Fibroblast of skin of back (primary cell): Measurements from ENCODE around the gene FRY.

Experiments
- DNase-seq: peaks from one replicate; pipeline ENCODE4 v3.0.0-alpha.2; 2013

The FRY gene

DNA sequence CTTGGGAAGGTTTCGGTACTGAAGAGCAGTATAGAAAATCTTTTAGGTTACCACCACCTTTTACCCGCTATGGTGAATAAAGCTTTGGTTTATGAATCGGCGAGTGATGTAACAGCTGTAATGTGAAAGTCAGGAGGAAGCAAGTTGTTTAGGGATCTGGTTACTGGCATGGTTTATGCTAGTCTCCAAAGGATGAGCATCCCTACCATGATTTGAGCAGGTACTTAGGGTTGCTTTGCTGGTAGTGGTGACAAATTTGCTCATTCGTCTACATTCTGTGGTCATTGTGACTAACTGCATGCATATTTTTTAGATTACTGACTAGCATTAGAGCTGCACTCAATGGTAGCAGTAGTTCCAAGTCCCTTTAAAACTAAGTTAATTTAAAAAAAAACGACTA lies 104.1 kb downstream of the FRY start:
- DNase-seq: peak; percentile 76

DNA sequence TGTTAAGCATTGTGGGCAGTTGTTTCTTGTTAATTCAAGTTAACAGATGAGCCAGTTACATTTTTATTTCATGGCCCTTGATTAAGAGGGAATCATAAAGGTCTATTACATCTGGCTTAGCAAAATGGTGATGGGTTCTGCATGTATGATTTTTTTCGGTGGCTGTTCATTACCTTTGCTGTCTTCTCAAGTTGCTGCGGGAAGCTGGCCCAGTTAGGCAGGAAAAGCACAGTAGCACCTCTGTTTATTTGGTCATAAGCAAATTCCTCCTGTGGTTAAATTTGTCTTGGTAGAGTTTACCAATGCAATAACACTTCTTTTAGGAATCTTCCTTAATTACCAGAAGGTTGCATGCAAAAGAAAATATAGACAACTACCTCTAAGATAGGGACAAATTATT lies 104.5 kb downstream of the FRY start:
- DNase-seq: peak; percentile 1

DNA sequence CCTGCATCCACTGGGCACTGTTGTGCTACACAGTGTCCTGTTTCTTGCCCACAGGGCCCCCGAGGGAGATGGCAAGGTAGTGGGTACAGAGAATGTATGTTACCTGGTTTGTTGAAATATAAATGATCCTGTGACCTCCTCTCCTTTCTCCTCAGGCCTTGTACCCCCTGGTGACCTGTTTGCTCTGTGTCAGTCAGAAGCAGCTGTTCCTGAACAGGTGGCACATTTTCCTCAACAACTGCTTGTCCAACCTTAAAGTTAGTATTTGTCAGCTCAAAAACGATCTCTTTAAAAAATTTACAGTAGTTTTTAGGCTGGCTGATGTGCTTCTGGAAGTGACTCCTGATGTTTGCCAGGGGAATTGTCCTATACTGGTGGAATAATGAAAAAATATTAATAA lies 105.1 kb downstream of the FRY start:
- no peak for DNase-seq

DNA sequence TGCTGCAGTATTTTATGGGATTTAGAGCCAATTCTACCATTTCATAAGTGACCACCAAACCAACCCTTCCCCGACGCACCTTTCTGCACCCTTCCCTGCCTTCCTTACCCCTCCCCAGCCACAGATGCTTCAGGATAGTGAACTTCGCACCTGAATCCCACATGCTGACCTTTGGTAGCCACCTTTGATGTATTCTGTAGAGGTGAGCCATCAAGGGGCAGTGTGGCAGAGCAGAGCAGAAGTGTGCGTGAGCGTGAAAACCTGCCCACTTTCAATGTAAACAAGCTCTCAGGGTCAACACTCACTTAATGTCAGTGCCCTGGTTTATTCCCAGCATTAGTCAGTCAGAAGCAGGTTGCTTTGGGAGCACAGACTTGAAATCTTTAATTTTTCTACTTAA lies 107.7 kb downstream of the FRY start:
- DNase-seq: no peak

DNA sequence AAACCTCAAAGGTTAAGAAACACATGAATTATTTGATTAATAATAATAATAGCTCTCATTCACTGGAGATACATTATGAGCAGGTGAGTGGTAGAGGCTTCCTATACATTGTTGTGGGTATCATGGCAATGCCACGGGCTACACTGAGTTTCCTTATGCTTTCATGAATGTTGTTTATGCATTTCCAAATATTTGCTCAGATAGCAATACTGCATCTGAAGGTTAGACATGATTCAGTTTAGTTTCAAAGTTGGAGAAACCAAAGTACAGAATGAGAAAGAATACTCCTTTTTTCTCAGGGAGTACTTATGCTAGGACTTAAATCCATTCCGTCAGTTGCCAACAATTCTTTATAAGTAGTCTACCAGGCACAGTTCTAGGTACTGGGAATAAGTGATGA lies 108.5 kb downstream of the FRY start:
- DNase-seq: no peak

DNA sequence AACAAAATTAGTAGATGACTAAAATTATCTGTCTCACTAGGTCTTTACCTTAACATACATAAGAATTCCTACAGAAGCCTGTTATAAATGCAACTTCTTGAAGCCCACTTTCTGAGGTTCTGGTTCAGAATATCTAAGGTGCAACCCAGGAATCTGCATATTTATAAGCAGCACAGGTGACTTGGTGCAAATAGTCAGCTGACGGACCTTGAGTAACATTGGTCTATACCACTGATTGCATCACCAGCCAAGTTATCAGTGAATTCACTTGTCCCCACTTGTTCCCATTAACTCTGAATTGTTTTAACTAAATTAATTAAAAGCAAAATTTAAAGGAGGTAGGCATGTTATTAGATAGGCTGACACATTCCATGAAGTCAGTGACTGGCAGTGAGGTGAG lies 109.9 kb downstream of the FRY start:
- DNase-seq: no peak

DNA sequence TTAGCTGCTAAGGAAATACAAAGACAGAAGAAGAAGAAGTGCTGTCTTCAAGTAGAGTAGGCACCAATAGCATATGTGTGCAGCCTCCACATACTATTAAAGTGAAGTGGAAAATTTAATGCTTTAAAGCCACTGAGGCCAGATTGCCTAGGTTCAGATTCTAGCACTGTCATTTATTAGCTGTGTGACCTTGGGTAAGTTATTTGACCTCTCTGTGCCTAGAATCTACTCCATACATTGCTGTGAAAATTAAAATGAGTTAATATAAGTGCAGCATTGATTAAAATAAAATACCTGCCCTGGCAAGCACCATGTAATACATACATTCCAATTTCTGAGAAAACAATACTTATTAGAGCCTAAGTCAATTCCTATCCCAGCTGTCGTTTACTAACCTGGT lies 110.5 kb downstream of the FRY start:
- DNase-seq: no peak

DNA sequence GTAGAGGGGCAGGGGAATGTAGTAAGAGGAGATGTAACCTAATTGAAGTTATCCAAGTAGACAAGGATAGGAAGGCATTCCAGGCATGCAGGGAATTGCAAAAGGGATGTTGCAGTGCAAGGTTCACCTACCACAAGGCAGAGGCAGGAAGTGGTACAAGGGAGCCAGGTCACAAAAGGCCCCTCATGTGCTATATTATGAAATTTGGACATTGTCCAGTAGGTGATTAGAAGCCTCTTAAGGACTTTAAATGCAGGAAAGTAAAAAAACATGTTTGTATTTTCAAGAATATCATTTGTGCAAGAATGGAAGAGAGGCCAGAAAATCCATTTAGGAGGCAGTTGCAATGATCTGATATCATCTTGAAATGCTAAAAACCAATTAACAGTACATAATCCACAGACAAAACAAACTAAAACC lies 111.4 kb downstream of the FRY start:
- DNase-seq: peak; percentile 31

DNA sequence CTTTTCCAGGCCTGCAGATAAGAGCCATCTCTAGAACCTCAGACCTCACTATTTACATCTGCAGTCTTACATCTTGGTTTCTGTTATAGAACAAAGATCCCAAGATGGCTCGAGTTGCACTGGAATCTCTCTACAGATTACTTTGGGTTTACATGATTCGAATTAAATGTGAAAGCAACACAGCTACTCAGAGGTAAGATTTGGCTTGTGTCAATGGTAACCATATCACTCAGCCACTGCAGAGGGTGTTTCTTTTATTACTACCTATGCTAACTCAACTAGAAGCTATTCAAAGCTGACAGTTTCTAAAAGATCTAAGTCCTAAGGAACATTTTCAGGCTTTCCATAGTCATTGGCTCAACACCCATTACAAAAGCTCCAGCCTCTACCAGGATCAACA lies 115.6 kb downstream of the FRY start:
- no peak for DNase-seq

DNA sequence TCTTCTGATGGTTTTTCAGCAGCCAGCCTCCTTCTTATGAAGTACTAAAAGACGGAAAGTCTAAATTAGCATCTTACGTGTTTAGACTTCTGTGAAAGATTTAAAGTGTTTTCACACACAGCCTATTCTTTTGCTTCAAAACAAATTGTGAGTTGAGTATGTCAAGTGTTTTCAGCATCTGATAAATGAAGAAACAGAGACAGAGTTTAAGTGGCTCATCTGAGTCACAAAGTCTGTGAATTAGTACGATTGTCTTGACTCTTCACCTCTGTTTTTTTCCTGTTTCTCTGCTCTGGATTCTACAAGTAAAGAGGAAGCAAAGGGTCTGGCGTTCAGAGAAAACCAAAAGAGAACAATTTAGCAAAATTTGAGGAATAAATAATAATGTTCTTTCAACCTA lies 116.4 kb downstream of the FRY start:
- no peak for DNase-seq

DNA sequence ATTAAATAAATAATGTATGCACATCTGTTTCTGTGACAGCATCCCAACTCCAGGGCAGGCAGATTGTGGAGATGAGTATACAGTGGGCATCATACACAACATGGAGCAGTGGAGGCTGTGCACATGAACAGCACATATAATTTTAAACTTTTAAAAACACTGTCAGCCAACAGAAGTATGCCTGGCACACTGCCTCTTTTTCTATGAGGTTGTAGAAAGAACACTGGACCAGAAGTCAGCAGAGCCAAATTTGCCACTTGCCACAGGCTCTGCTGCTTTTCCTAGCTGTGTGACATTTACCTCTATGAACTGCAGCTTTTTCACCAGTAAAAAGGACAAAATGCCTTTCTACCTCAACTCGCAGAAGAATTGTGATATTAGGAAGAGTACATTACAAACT lies 118.7 kb downstream of the FRY start:
- no peak for DNase-seq

DNA sequence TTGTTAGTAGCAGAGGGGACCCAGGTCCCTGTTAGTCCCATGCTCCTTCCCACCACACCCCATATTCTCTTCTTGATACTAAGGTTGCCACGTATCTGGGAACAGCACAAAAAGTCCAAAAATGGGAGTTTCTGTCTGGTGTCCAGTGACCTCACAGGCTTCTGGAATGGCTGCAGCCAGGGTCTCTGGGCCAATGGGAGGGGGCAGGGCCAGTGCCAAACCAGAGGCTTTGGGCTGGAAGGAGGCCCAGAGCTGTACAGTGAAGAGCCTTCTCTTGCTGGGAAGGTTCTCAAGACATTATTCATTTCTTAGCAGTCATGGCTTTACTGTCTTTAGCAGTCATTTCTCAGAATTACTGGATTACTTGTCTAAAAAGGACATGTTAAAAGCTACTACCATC lies 119.2 kb downstream of the FRY start:
- DNase-seq: no peak

DNA sequence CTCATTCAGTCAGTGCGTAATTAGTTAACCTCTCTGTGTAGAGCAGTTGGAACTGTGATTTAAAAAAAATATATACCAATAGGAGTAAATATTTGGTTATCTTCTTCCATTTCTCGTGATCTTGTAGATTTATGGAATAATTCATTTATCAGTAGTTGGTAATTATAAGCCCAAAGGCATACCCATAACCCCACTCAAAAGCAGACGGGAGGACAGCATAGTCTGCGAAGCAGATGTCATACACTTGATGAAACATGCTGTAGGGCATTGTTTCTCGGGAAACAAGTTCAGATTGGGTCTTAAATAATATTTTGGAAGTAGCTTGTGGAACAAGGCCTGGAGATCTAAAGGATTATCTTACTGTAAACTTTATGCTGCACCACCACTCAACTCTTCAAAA lies 119.7 kb downstream of the FRY start:
- DNase-seq: no peak

DNA sequence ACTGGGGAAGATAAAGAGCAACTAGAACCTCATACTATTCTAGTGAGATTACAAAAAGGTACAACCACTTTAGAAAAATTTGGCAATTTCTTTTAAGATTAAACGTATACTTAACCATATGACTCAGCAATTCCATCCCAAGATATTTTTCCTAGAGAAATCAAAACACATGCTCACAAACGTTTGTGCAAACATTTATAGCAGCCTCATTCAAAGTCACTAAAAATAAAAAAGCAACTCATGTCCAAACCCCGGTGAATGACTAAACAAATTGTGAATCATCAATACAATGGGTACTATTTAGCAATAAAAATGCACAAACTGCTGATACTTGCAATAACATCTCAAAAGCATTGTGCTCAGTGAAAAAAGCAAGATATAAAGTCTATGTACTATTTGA lies 121.5 kb downstream of the FRY start:
- peak; percentile 82 for DNase-seq

DNA sequence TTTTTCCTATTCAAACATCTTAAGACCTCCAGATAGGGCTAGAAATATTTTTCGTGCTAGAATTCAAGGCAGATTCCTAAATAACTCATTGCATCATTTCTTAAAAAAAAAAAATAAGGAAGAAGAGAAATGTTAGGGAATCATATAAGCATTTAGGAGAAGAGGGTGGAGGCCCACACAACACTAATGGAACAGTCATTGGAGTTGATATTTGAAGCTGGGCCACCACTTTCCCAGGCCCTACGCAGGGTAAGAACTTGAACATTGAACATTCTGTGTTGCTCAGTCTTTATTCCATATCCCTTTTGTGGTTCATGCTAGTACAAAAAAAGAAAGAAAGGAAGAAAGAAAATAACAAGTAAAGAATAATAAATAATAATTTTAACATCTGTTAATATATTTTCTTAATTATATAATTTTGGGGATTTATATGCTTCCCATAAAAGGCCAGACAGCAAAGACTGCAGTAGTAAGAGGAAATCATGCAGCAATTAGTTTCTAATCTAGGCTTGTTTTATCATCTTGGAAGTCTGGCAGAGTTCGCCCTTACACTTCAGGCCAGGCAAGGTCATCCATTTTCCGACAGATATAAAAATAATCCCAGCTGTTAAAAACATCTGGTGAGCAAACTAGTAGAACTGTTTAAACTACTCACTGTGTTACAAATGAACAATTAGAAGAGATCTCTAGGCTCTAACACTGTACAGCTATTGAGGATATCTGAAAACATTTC lies 127.7 kb downstream of the FRY start:
- no peak for DNase-seq

DNA sequence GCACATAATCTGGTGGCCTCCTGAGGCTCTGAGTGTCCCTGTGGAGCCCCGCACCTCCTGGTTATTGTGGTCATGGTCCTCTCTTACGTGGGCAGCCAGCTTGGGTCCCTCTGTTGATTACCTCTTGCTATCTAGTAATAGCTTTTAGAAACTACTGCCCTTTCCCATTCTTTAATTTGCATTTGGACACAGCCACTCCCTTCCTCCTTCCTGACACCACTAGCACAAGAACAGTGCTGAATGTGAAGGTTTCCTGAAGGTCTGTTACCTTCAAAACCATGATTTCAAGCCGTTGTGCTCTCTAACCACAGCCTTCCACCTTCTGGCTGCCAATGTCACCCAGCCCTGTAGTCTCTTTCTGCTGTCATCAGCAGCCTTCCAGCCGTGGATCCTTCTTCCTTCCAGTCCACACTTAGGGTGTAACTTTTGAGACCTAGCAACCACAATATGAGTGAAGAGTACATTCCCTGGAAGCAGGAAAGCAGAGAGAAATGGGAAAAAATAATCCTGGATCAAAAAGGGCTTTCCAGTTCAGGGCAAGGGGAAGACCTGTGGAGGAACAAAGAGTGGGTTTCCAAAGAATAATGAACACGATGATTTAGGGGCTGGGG lies 130.9 kb downstream of the FRY start:
- no peak for DNase-seq

DNA sequence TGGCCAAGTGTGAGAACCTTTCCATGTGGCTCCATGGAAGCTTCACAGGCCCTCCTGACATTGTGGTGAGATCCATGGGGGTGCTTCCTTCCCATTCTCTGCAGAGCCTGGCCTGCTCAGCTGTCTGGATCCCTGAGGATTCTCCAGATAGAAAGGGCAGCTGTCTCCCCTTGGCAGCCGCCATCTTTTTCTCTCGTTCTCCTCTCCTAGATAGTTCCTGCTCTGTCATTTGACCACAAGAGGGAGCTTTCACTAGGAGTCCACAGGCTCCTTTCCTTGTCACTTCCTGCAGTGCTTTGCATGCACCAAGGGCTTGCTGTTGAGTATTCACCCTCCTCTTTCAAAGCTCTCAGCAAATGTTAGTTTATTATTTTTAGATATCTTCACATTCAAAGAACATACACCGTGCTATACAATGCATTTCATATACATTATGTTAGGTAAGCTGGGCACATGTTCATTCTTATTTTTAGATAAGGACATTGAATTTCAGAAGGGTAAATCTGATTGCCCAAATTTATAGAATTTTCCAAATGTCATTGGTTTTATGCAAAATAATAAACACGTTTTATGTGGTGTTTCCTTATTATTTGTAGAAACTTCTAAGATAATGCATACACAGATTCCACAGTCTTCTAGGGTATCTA lies 133.2 kb downstream of the FRY start:
- peak; percentile 77 for DNase-seq

DNA sequence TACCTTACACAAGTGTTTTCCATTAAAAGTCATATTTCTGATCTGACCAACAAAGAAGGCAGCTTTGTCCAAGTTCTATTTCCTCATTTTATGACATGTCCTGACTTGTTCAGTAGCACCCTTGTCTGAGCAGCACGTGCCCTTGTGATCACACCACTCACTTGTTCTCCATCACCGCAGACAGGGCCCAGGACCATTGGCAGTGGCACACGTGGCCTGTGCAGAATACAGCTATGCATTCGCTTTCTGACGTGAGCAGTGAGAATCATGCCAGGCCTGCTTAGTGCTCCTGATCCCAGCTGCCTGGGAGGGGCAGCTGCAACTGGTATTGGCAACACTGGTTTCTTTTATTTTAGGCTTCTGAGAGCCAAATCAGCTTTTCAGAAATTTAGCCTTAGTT lies 134.2 kb downstream of the FRY start:
- DNase-seq: no peak

DNA sequence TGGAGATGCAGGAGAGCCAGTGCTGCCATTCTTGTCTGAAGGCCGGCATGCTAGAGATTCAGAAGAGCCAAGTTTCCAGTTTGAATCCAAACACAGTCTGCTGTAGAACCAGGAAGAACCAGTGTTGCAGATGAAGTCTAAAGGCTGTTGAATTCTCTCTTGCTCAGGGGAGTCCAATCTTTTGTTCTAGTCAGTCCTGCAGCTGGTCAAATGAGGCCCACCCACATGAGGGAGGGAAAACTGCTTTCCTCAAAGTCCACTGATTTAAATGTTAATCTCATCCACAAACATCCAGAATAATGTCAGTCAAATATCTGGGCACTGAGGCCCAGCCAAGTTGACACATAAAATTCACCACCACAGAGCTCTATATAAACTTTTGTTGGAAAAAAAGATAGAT lies 136.6 kb downstream of the FRY start:
- DNase-seq: no peak

DNA sequence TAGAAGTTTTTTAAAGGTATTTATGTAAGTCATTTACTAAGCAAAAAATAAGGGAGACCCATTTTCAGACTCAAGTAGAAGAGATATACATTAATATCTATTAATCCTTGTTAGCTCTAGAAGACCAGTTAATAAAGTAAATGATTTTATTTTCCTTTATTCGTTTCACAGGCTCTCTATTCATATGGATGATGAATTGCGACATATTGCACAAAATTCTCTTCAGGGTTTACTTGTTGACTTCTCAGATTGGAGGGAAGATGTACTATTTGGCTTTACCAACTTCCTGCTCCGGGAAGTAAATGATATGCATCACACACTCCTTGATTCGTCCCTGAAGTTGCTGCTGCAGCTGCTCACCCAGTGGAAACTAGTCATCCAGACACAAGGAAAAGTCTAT lies 139.3 kb downstream of the FRY start:
- no peak for DNase-seq

DNA sequence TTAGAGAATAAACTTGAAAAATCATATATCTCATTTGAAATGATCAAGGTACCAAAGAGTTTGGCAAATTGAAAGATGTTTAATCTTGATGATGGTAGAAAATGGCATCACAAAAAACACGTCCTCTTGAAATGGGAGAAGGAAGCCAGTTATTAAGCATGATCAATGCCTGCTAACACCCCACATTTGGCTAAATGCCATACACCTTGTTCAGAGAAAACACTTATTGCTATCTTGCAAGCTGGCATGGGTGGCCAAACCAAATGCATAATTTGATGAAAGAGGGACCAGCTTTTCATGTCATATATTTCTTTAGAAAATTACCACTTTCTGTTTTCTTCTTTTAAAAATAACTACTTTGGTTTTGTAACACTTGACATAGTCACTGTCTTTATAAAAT lies 142.3 kb downstream of the FRY start:
- DNase-seq: no peak

DNA sequence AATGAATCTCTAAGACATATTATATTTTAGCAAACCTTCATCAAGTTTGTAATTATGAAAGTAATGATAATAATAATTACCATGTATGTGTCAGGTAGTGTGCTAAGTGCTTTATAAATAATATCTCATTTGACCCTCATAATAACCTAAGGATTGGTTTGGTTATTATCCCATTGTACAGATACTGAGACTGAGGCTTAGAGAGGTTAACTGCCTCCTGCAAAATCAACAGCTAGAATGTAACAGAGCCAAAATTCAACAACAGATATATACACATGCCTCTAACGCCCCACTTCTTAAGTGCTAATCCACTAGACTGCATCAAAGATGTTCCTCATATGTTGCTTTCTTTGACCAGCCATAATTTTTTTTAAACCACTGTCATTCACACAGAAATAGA lies 142.8 kb downstream of the FRY start:
- DNase-seq: no peak

DNA sequence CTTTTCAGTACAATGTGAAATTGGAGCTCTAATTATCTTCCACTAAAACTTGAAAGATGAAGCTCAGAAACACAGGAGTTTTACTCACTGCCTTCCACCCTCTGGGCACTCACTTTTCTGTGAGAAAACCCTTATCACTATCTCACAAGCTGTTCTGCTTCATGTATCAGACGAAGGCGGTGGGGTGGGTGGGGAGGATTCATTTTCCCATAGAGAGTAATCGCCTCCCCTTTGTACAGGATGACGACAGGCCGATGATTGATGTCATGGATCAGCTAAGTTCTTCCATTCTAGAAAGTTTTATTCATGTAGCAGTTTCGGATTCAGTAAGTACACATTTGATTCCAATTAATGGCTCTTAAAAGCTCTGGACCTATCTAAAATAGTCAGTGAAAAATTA lies 143.7 kb downstream of the FRY start:
- DNase-seq: no peak

DNA sequence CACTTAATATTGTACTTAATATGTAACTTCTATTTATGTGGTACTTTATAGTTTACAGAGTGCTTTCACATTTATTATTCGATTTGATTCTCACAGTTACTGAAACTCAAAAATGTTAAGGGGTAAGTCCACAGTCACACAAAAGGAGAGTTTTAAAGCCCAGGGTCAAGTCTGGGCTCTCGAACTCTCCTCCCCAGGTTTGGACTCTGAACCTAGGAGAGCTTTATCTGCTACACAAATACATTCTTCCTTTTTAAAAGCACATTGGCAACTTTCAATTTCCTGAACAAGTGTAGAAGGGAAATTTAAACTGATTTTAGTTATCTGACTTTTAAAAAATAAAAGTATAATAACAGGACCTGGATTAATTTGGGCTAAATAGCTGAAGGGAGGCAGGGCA lies 144.4 kb downstream of the FRY start:
- no peak for DNase-seq
